Parathyroid adenoma (tissue), 2 donors: ENCODE data around the gene TCAP.
A peak's percentile ranks its signal among the peaks of the same experiment; 100 is the strongest.

ENCODE experiments used
- H2AFZ ChIP-seq: fragments of 300-600 bp; sonication (generic); one replicate; pipeline ENCODE4 v1.7.0; 2017; ENCODE audit warnings: antibody characterized with exemption, mild to moderate bottlenecking
- H3K27ac ChIP-seq: fragments of 300-600 bp; sonication (generic); one replicate; pipeline ENCODE4 v1.7.0; 2017
- H3K27me3 ChIP-seq: fragments of 300-600 bp; sonication (generic); one replicate; pipeline ENCODE4 v1.7.0; 2017; ENCODE audit warnings: low read length; ENCODE audit not compliant: control insufficient read depth, insufficient read depth
- H3K36me3 ChIP-seq: fragments of 300-600 bp; sonication (generic); one replicate; pipeline ENCODE4 v1.7.0; 2017; ENCODE audit warnings: low read length; ENCODE audit not compliant: control insufficient read depth, insufficient read depth
- H3K4me1 ChIP-seq: fragments of 300-600 bp; sonication (generic); one replicate; pipeline ENCODE4 v1.7.0; 2017; ENCODE audit warnings: control low read depth
- H3K4me2 ChIP-seq: fragments of 300-600 bp; sonication (generic); one replicate; pipeline ENCODE4 v1.7.0; 2017; ENCODE audit warnings: low read length
- H3K4me3 ChIP-seq: fragments of 300-600 bp; sonication (generic); one replicate; pipeline ENCODE4 v1.7.0; 2017; ENCODE audit warnings: low read depth, low read length
- H3K79me2 ChIP-seq: fragments of 300-600 bp; sonication (generic); one replicate; pipeline ENCODE4 v1.7.0; 2017; ENCODE audit warnings: control low read depth
- H3K9ac ChIP-seq: fragments of 300-600 bp; sonication (generic); one replicate; pipeline ENCODE4 v1.7.0; 2017; ENCODE audit warnings: mild to moderate bottlenecking
- H3K9me3 ChIP-seq: fragments of 300-600 bp; sonication (generic); one replicate; pipeline ENCODE4 v1.7.0; 2017; ENCODE audit warnings: low read length; ENCODE audit not compliant: control insufficient read depth
- TF ChIP-seq, protein P1 (sequence below): fragments of 300-600 bp; sonication (generic); IDR thresholded peaks from one replicate; pipeline ENCODE4 v1.7.0; 2017; ENCODE audit warnings: antibody characterized with exemption, mild to moderate bottlenecking
- donor health status: primary hyperparathyroidism.

TCAP gene

GRCh38 chr17:39638317-39638716, 26.8 kb upstream of the TCAP start:
- TF ChIP-seq, protein P1, sequence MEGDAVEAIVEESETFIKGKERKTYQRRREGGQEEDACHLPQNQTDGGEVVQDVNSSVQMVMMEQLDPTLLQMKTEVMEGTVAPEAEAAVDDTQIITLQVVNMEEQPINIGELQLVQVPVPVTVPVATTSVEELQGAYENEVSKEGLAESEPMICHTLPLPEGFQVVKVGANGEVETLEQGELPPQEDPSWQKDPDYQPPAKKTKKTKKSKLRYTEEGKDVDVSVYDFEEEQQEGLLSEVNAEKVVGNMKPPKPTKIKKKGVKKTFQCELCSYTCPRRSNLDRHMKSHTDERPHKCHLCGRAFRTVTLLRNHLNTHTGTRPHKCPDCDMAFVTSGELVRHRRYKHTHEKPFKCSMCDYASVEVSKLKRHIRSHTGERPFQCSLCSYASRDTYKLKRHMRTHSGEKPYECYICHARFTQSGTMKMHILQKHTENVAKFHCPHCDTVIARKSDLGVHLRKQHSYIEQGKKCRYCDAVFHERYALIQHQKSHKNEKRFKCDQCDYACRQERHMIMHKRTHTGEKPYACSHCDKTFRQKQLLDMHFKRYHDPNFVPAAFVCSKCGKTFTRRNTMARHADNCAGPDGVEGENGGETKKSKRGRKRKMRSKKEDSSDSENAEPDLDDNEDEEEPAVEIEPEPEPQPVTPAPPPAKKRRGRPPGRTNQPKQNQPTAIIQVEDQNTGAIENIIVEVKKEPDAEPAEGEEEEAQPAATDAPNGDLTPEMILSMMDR = no peak
- Histone ChIP-seq H3K27ac (no peak overlapping the region), H3K4me1 (peaks cover 20% of the 10 kb centered on the region), H2AFZ (no peak overlapping the region), H3K79me2 (peaks cover 77% of the 10 kb centered on the region), H3K27me3 (no peaks in the 10 kb centered on the region), H3K4me2 (peak overlapping the region; percentile 92), H3K9ac (no peak overlapping the region), H3K9me3 (no peaks in the 10 kb centered on the region), H3K36me3 (no peaks in the 10 kb centered on the region), H3K4me3 (peak overlapping the region; percentile 98)

DNA sequence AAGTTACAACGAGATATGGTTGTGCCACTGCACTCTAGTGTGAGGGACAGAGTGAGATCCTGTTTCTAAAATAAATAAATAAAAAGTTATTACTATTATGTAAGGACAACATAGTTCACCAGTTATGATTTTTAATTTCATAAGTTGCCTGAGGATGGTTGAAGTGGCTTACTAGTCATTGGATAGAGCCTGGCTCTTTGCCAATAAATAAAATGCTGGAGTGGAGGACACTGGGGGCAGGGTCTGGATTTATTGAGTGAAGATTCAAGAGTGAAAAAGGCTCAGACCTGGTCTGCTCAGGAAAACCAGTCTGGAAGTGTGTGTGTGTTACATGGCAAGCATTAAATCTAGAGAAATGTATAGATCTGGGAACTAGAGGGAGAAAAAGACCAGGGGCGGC, 26.1 kb upstream of the TCAP start:
- TF ChIP-seq, protein P1 = no peak
- H3K79me2 ChIP-seq = peaks cover 82% of the 10 kb centered on the region
- H2AFZ ChIP-seq = no peak overlapping the region
- H3K27me3 ChIP-seq = no peaks in the 10 kb centered on the region
- no peaks in the 10 kb centered on the region for H3K9me3 ChIP-seq
- no peak overlapping the region for H3K4me3 ChIP-seq
- no peak overlapping the region for H3K9ac ChIP-seq
- H3K4me2 ChIP-seq = no peak overlapping the region
- H3K27ac ChIP-seq = no peak overlapping the region
- H3K36me3 ChIP-seq = no peaks in the 10 kb centered on the region
- H3K4me1 ChIP-seq = peaks cover 20% of the 10 kb centered on the region

GRCh38 chr17:39639566-39640458, 25.3 kb upstream of the TCAP start:
- H3K9me3 ChIP-seq = no peaks in the 10 kb centered on the region

DNA sequence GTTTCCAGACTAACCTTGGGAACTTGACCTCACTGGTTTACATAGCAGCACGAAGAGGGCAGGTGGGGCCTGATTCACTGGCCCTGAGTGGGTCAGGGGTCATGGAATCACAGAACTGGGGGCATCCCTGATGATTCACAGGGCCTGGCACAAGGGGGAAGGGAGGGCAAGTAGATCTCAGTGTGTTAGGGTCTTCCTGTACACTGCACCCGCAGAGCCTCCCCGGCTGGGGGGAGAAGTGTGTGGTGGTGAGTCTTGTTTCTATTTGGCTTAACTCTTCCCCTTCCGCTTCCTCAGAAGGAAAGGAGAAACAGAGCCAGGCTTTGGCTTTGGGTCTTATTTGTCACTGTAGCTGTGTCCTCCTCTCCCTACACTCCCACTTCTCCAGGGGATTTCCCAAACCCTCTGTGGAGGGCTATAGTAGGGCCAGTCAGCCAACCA, 24.5 kb upstream of the TCAP start:
- H3K79me2 ChIP-seq = peaks cover 77% of the 10 kb centered on the region
- no peak overlapping the region for H3K9ac ChIP-seq
- H3K4me1 ChIP-seq = peaks cover 20% of the 10 kb centered on the region
- no peak overlapping the region for H3K27ac ChIP-seq
- H3K4me3 ChIP-seq = no peak overlapping the region
- TF ChIP-seq, protein P1 = no peak
- no peaks in the 10 kb centered on the region for H3K9me3 ChIP-seq
- H2AFZ ChIP-seq = no peak overlapping the region
- H3K4me2 ChIP-seq = no peak overlapping the region
- H3K27me3 ChIP-seq = no peaks in the 10 kb centered on the region
- no peaks in the 10 kb centered on the region for H3K36me3 ChIP-seq

More at GRCh38 chr17:39639566-39640458, 25.3 kb upstream of the TCAP start:
- H3K9ac ChIP-seq = no peak overlapping the region
- no peak overlapping the region for H3K4me2 ChIP-seq
- no peak overlapping the region for H2AFZ ChIP-seq
- H3K27me3 ChIP-seq = no peaks in the 10 kb centered on the region
- H3K27ac ChIP-seq = no peak overlapping the region
- no peak overlapping the region for H3K4me3 ChIP-seq
- H3K36me3 ChIP-seq = no peaks in the 10 kb centered on the region
- TF ChIP-seq, protein P1 = no peak
- H3K79me2 ChIP-seq = peaks cover 79% of the 10 kb centered on the region
- peaks cover 20% of the 10 kb centered on the region for H3K4me1 ChIP-seq
